ENCODE data around the gene MTRR.

Gene MTRR

GRCh38 chr5:7869474-7870136 lies 657 bp downstream of the MTRR start:
- H3K56ac ChIP-seq (ENCODE audit: low read length) = peak overlapping the region; percentile 92
- H3K79me1 ChIP-seq (ENCODE audit: low read length) = peaks cover 15% of the 10 kb centered on the region
- H3K36me3 ChIP-seq (ENCODE audit: control insufficient read depth, insufficient read depth, low read length) = no peaks in the 10 kb centered on the region
- no peak overlapping the region for H2BK15ac ChIP-seq (replicated peaks; ENCODE audit: low read depth)
- peak overlapping the region; percentile 95 for H3K4me3 ChIP-seq (ENCODE audit: low read length)
- H3K79me2 ChIP-seq (ENCODE audit: control insufficient read depth, insufficient read depth, low read length) = peaks cover 42% of the 10 kb centered on the region
- no peaks in the 10 kb centered on the region for H3K4me1 ChIP-seq (ENCODE audit: control insufficient read depth, low read depth, low read length)
- peak overlapping the region; percentile 86 for H3K4me2 ChIP-seq (ENCODE audit: low read length)
- H3K4ac ChIP-seq (ENCODE audit: low read depth, low read length) = peak overlapping the region; percentile 41
- H2BK5ac ChIP-seq (ENCODE audit: low read length) = no peak overlapping the region
- DNase-seq = no peak
- no peak overlapping the region for H2BK120ac ChIP-seq (ENCODE audit: low read depth, low read length)
- peak overlapping the region; percentile 31 for H3K27ac ChIP-seq (ENCODE audit: low read depth, low read length)
- no peak overlapping the region for H2AK5ac ChIP-seq (ENCODE audit: low read length)
- peak overlapping the region; percentile 97 for H4K8ac ChIP-seq (ENCODE audit: low read depth, low read length)
- H3K18ac ChIP-seq (ENCODE audit: low read length) = peak overlapping the region; percentile 75
- 100% methylated on average over 3 of the region's 41 CpGs for WGBS (ENCODE audit: extremely low coverage, insufficient coverage, low lambda C conversion rate)
- peak overlapping the region; percentile 93 for H3K9ac ChIP-seq (ENCODE audit: low read length)
- H3K23ac ChIP-seq (ENCODE audit: low read length) = no peak overlapping the region
- no peak overlapping the region for H4K5ac ChIP-seq (ENCODE audit: low read length)
- H3K27me3 ChIP-seq (ENCODE audit: insufficient read depth, low read length, poor library complexity) = no peaks in the 10 kb centered on the region

- Histone ChIP-seq H3K4ac (ENCODE audit: low read depth, low read length) (no peak overlapping the region), H3K56ac (ENCODE audit: low read length) (no peak overlapping the region), H3K9ac (ENCODE audit: low read length) (no peak overlapping the region), H3K18ac (ENCODE audit: low read length) (no peak overlapping the region), H3K4me3 (ENCODE audit: low read length) (no peak overlapping the region), H3K4me1 (ENCODE audit: control insufficient read depth, low read depth, low read length) (no peaks in the 10 kb centered on the region), H3K79me1 (ENCODE audit: low read length) (peaks cover 19% of the 10 kb centered on the region), H3K23ac (ENCODE audit: low read length) (no peak overlapping the region), H4K8ac (ENCODE audit: low read depth, low read length) (no peak overlapping the region), H2BK5ac (ENCODE audit: low read length) (no peak overlapping the region), H3K4me2 (ENCODE audit: low read length) (no peak overlapping the region), H2BK120ac (ENCODE audit: low read depth, low read length) (no peak overlapping the region), H4K5ac (ENCODE audit: low read length) (no peak overlapping the region), H2AK5ac (ENCODE audit: low read length) (no peak overlapping the region), H3K36me3 (ENCODE audit: control insufficient read depth, insufficient read depth, low read length) (peaks cover 4% of the 10 kb centered on the region), H2BK15ac (replicated peaks; ENCODE audit: low read depth) (no peak overlapping the region), H3K27ac (ENCODE audit: low read depth, low read length) (no peak overlapping the region), H3K27me3 (ENCODE audit: insufficient read depth, low read length, poor library complexity) (no peaks in the 10 kb centered on the region), H3K79me2 (ENCODE audit: control insufficient read depth, insufficient read depth, low read length) (peaks cover 42% of the 10 kb centered on the region)
- no peak for DNase-seq
- no CpG with 5 or more reads among the region's 2 CpGs for WGBS (ENCODE audit: extremely low coverage, insufficient coverage, low lambda C conversion rate)
Observed at GRCh38 chr5:7871653-7872052, 2.7 kb downstream of the MTRR start.

GRCh38 chr5:7872517-7873130 lies 3.7 kb downstream of the MTRR start:
- WGBS (ENCODE audit: extremely low coverage, insufficient coverage, low lambda C conversion rate) = no CpG with 5 or more reads among the region's 4 CpGs
- Histone ChIP-seq H3K9ac (ENCODE audit: low read length) (no peak overlapping the region), H3K79me2 (ENCODE audit: control insufficient read depth, insufficient read depth, low read length) (peaks cover 42% of the 10 kb centered on the region), H2BK5ac (ENCODE audit: low read length) (no peak overlapping the region), H3K23ac (ENCODE audit: low read length) (no peak overlapping the region), H4K8ac (ENCODE audit: low read depth, low read length) (no peak overlapping the region), H3K27me3 (ENCODE audit: insufficient read depth, low read length, poor library complexity) (no peaks in the 10 kb centered on the region), H3K27ac (ENCODE audit: low read depth, low read length) (no peak overlapping the region), H3K4me3 (ENCODE audit: low read length) (no peak overlapping the region), H3K56ac (ENCODE audit: low read length) (no peak overlapping the region), H3K4me2 (ENCODE audit: low read length) (no peak overlapping the region), H3K4me1 (ENCODE audit: control insufficient read depth, low read depth, low read length) (no peaks in the 10 kb centered on the region), H2BK120ac (ENCODE audit: low read depth, low read length) (no peak overlapping the region), H2BK15ac (replicated peaks; ENCODE audit: low read depth) (no peak overlapping the region), H3K18ac (ENCODE audit: low read length) (no peak overlapping the region), H4K5ac (ENCODE audit: low read length) (no peak overlapping the region), H3K36me3 (ENCODE audit: control insufficient read depth, insufficient read depth, low read length) (peaks cover 4% of the 10 kb centered on the region), H3K79me1 (ENCODE audit: low read length) (peaks cover 20% of the 10 kb centered on the region), H2AK5ac (ENCODE audit: low read length) (no peak overlapping the region), H3K4ac (ENCODE audit: low read depth, low read length) (no peak overlapping the region)
- no peak for DNase-seq

GRCh38 chr5:7873216-7873615 lies 4.3 kb downstream of the MTRR start:
- no CpG with 5 or more reads among the region's 9 CpGs for WGBS (ENCODE audit: extremely low coverage, insufficient coverage, low lambda C conversion rate)
- H3K23ac ChIP-seq (ENCODE audit: low read length) = no peak overlapping the region
- no peak overlapping the region for H2BK15ac ChIP-seq (replicated peaks; ENCODE audit: low read depth)
- no peak overlapping the region for H2AK5ac ChIP-seq (ENCODE audit: low read length)
- H3K4me3 ChIP-seq (ENCODE audit: low read length) = no peak overlapping the region
- no peak overlapping the region for H4K8ac ChIP-seq (ENCODE audit: low read depth, low read length)
- H2BK5ac ChIP-seq (ENCODE audit: low read length) = no peak overlapping the region
- no peak overlapping the region for H3K4ac ChIP-seq (ENCODE audit: low read depth, low read length)
- DNase-seq = no peak
- H3K79me2 ChIP-seq (ENCODE audit: control insufficient read depth, insufficient read depth, low read length) = peaks cover 42% of the 10 kb centered on the region
- H3K4me1 ChIP-seq (ENCODE audit: control insufficient read depth, low read depth, low read length) = no peaks in the 10 kb centered on the region
- peaks cover 19% of the 10 kb centered on the region for H3K79me1 ChIP-seq (ENCODE audit: low read length)
- H3K18ac ChIP-seq (ENCODE audit: low read length) = no peak overlapping the region
- no peak overlapping the region for H3K56ac ChIP-seq (ENCODE audit: low read length)
- H3K36me3 ChIP-seq (ENCODE audit: control insufficient read depth, insufficient read depth, low read length) = peaks cover 8% of the 10 kb centered on the region
- H2BK120ac ChIP-seq (ENCODE audit: low read depth, low read length) = no peak overlapping the region
- no peak overlapping the region for H3K4me2 ChIP-seq (ENCODE audit: low read length)
- no peaks in the 10 kb centered on the region for H3K27me3 ChIP-seq (ENCODE audit: insufficient read depth, low read length, poor library complexity)
- H3K27ac ChIP-seq (ENCODE audit: low read depth, low read length) = no peak overlapping the region
- H4K5ac ChIP-seq (ENCODE audit: low read length) = no peak overlapping the region
- no peak overlapping the region for H3K9ac ChIP-seq (ENCODE audit: low read length)

GRCh38 chr5:7874639-7875038 lies 5.7 kb downstream of the MTRR start:
- no peak overlapping the region for H3K4ac ChIP-seq (ENCODE audit: low read depth, low read length)
- H3K9ac ChIP-seq (ENCODE audit: low read length) = no peak overlapping the region
- H3K4me2 ChIP-seq (ENCODE audit: low read length) = no peak overlapping the region
- H3K56ac ChIP-seq (ENCODE audit: low read length) = no peak overlapping the region
- DNase-seq = no peak
- peaks cover 8% of the 10 kb centered on the region for H3K36me3 ChIP-seq (ENCODE audit: control insufficient read depth, insufficient read depth, low read length)
- peaks cover 36% of the 10 kb centered on the region for H3K79me2 ChIP-seq (ENCODE audit: control insufficient read depth, insufficient read depth, low read length)
- H4K8ac ChIP-seq (ENCODE audit: low read depth, low read length) = no peak overlapping the region
- H2BK5ac ChIP-seq (ENCODE audit: low read length) = no peak overlapping the region
- H3K4me1 ChIP-seq (ENCODE audit: control insufficient read depth, low read depth, low read length) = no peaks in the 10 kb centered on the region
- no peak overlapping the region for H3K27ac ChIP-seq (ENCODE audit: low read depth, low read length)
- H3K18ac ChIP-seq (ENCODE audit: low read length) = no peak overlapping the region
- H4K5ac ChIP-seq (ENCODE audit: low read length) = no peak overlapping the region
- H2BK15ac ChIP-seq (replicated peaks; ENCODE audit: low read depth) = no peak overlapping the region
- no peak overlapping the region for H2AK5ac ChIP-seq (ENCODE audit: low read length)
- peaks cover 19% of the 10 kb centered on the region for H3K79me1 ChIP-seq (ENCODE audit: low read length)
- no peak overlapping the region for H3K4me3 ChIP-seq (ENCODE audit: low read length)
- no peaks in the 10 kb centered on the region for H3K27me3 ChIP-seq (ENCODE audit: insufficient read depth, low read length, poor library complexity)
- no peak overlapping the region for H2BK120ac ChIP-seq (ENCODE audit: low read depth, low read length)
- H3K23ac ChIP-seq (ENCODE audit: low read length) = no peak overlapping the region
- no CpG with 5 or more reads among the region's 2 CpGs for WGBS (ENCODE audit: extremely low coverage, insufficient coverage, low lambda C conversion rate)

Measured in mesendoderm (in vitro differentiated cells).